GM10266 (cell line): Measurements from ENCODE around the gene PSKH1.

ENCODE experiments used
- DNase-seq: peaks from one replicate; pipeline ENCODE4 v3.0.0; 2012; ENCODE audit errors: extremely low spot score
- TF ChIP-seq, protein P1 (sequence below): IDR thresholded peaks from 2 replicates; pipeline ENCODE4 v1.5.1; 2012; ENCODE audit warnings: mild to moderate bottlenecking, low read depth; ENCODE audit not compliant: control insufficient read depth, insufficient read depth; ENCODE audit errors: missing control alignments

Gene PSKH1

DNA sequence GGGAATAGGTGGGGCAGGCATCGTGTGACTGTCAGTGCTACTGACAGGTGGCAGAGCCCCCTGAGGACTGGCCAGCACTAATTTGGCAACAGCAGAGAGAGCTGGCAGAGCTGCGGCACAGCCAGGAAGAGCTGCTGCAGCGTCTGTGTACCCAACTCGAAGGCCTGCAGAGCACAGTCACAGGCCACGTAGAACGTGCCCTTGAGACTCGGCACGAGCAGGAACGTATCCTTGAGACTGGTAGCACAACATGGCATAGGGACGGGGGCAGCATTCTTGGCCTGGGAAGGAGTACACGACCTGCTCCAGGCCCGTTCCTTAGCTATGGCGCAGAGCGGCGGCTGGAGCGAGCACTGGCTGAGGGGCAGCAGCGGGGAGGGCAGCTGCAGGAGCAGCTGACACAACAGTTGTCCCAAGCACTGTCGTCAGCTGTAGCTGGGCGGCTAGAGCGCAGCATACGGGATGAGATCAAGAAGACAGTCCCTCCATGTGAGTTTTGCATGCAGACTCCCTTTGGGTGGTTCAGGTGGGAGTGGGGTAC lies 11.4 kb upstream of the PSKH1 start:
- TF ChIP-seq, protein P1, sequence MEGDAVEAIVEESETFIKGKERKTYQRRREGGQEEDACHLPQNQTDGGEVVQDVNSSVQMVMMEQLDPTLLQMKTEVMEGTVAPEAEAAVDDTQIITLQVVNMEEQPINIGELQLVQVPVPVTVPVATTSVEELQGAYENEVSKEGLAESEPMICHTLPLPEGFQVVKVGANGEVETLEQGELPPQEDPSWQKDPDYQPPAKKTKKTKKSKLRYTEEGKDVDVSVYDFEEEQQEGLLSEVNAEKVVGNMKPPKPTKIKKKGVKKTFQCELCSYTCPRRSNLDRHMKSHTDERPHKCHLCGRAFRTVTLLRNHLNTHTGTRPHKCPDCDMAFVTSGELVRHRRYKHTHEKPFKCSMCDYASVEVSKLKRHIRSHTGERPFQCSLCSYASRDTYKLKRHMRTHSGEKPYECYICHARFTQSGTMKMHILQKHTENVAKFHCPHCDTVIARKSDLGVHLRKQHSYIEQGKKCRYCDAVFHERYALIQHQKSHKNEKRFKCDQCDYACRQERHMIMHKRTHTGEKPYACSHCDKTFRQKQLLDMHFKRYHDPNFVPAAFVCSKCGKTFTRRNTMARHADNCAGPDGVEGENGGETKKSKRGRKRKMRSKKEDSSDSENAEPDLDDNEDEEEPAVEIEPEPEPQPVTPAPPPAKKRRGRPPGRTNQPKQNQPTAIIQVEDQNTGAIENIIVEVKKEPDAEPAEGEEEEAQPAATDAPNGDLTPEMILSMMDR, result no peak
- DNase-seq, result no peak

GRCh38 chr16:67882374-67883145 lies 10.5 kb upstream of the PSKH1 start:
- DNase-seq, result no peak
- TF ChIP-seq, protein P1, result no peak

- TF ChIP-seq, protein P1, result no peak
- no peak for DNase-seq
Measured at GRCh38 chr16:67883146-67883871, 9.7 kb upstream of the PSKH1 start.

GRCh38 chr16:67883872-67884261 lies 9.2 kb upstream of the PSKH1 start:
- TF ChIP-seq, protein P1, result peak; percentile 86
- DNase-seq, result peak; percentile 92

DNA sequence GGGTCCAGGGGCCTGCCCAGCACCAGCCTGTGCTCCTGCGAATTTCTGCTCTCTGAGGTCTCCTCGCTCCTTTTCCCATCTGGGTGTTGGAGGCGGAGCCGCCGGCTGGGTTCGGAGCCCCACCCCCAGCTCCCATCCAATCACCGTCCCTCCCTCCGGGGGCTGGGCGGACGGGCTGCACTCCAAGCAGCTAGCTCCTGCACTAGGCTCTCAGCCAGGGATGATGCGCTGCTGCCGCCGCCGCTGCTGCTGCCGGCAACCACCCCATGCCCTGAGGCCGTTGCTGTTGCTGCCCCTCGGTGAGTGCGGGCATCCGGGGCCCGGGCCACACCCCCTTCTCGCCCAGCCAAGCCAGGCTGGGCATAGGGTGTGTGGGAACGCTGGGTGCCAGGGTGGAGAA lies 8.4 kb upstream of the PSKH1 start, which contains the start of gene NRN1L:
Gene NRN1L (plus strand): TSS at position 202 of the 400 bp plus-strand sequence. CDS start 19 bp downstream, at position 221.
- no peak for DNase-seq

GRCh38 chr16:67885545-67885944 lies 7.5 kb upstream of the PSKH1 start:
- TF ChIP-seq, protein P1, result no peak
- no peak for DNase-seq

More for the DNA sequence above, 8.4 kb upstream of the PSKH1 start, which contains the start of gene NRN1L:
- TF ChIP-seq, protein P1, result no peak
